Mesodermal cell (in vitro differentiated cells): Measurements from ENCODE around the gene MLEC.

Source experiments
- H3K27ac ChIP-seq: 2 replicates; pipeline ENCODE4 v1.7.0; 2013; ENCODE audit warnings: mild to moderate bottlenecking, low read depth, low read length, moderate library complexity; ENCODE audit not compliant: severe bottlenecking
- H3K36me3 ChIP-seq: 2 replicates; pipeline ENCODE4 v1.7.1; 2013; ENCODE audit warnings: mild to moderate bottlenecking, low read length, moderate library complexity; ENCODE audit not compliant: control insufficient read depth, insufficient read depth
- H3K4me1 ChIP-seq: one replicate; pipeline ENCODE4 v1.7.1; 2013; ENCODE audit warnings: mild to moderate bottlenecking, low read length; ENCODE audit not compliant: insufficient read depth, control insufficient read depth, poor library complexity, severe bottlenecking
- H3K4me3 ChIP-seq: 2 replicates; pipeline ENCODE4 v1.7.0; 2013; ENCODE audit warnings: low read length, control low read depth, mild to moderate bottlenecking; ENCODE audit not compliant: insufficient read depth, poor library complexity, severe bottlenecking; ENCODE audit errors: extremely low read depth
- H3K9me3 ChIP-seq: 2 replicates; pipeline ENCODE4 v1.7.1; 2013; ENCODE audit warnings: mild to moderate bottlenecking, low read length, moderate library complexity; ENCODE audit not compliant: control insufficient read depth
- WGBS, 2 experiments: methylation state at CpG; one replicate each; pipeline ENCODE4 v1.1.5; 2013; ENCODE audit warnings: missing lambda C conversion rate in 2 of 2; ENCODE audit not compliant: insufficient coverage in 2 of 2; 5-methylcytosine and 5-hydroxymethylcytosine counted together

MLEC gene

GRCh38 chr12:120650233-120650690, 36.7 kb upstream of the MLEC start:
- WGBS, 2 experiments: 87 to 92% methylated on average over 10 to 11 of the region's 12 CpGs
- Histone ChIP-seq H3K27ac (no peak overlapping the region), H3K36me3 (no peaks in the 10 kb centered on the region), H3K9me3 (no peaks in the 10 kb centered on the region), H3K4me3 (no peak overlapping the region), H3K4me1 (peaks cover 5% of the 10 kb centered on the region)

GRCh38 chr12:120651821-120652220, 35.1 kb upstream of the MLEC start:
- H3K27ac ChIP-seq: no peak overlapping the region
- no peaks in the 10 kb centered on the region for H3K9me3 ChIP-seq
- no peak overlapping the region for H3K4me3 ChIP-seq
- peaks cover 5% of the 10 kb centered on the region for H3K4me1 ChIP-seq
- WGBS, 2 experiments: 100% methylated on average over 2 of the region's 5 CpGs; no CpG with 5 or more reads in 1 of the 2 experiments
- no peaks in the 10 kb centered on the region for H3K36me3 ChIP-seq

- Histone ChIP-seq H3K36me3 (no peaks in the 10 kb centered on the region), H3K9me3 (no peaks in the 10 kb centered on the region), H3K4me3 (no peak overlapping the region), H3K27ac (no peak overlapping the region), H3K4me1 (peaks cover 5% of the 10 kb centered on the region)
- 77 to 83% methylated on average over 9 to 10 of the region's 10 CpGs for WGBS, 2 experiments
These were observed 34.1 kb upstream of the MLEC start for GRCh38 chr12:120652656-120653435.

- no peaks in the 10 kb centered on the region for H3K9me3 ChIP-seq
- H3K4me3 ChIP-seq: no peak overlapping the region
- H3K36me3 ChIP-seq: no peaks in the 10 kb centered on the region
- 93 to 98% methylated on average over 9 to 11 of the region's 11 CpGs for WGBS, 2 experiments
- peaks cover 5% of the 10 kb centered on the region for H3K4me1 ChIP-seq
- H3K27ac ChIP-seq: no peak overlapping the region
These were observed 33.3 kb upstream of the MLEC start for GRCh38 chr12:120653611-120654010.

GRCh38 chr12:120654656-120655055, 32.3 kb upstream of the MLEC start:
- H3K4me3 ChIP-seq: no peak overlapping the region
- no peak overlapping the region for H3K27ac ChIP-seq
- no peaks in the 10 kb centered on the region for H3K36me3 ChIP-seq
- WGBS, 2 experiments: 83 to 85% methylated on average over 10 of the region's 10 CpGs
- peaks cover 5% of the 10 kb centered on the region for H3K4me1 ChIP-seq
- H3K9me3 ChIP-seq: no peaks in the 10 kb centered on the region

GRCh38 chr12:120656008-120656407, 30.9 kb upstream of the MLEC start:
- Histone ChIP-seq H3K27ac (no peak overlapping the region), H3K4me1 (peaks cover 5% of the 10 kb centered on the region), H3K9me3 (no peaks in the 10 kb centered on the region), H3K4me3 (no peak overlapping the region), H3K36me3 (no peaks in the 10 kb centered on the region)
- 89 to 99% methylated on average over 11 of the region's 14 CpGs for WGBS, 2 experiments

GRCh38 chr12:120658286-120659150, 28.4 kb upstream of the MLEC start:
- no peak overlapping the region for H3K4me3 ChIP-seq
- no peak overlapping the region for H3K27ac ChIP-seq
- WGBS, 2 experiments: 91 to 94% methylated on average over 22 of the region's 22 CpGs
- no peaks in the 10 kb centered on the region for H3K36me3 ChIP-seq
- no peaks in the 10 kb centered on the region for H3K4me1 ChIP-seq
- H3K9me3 ChIP-seq: no peaks in the 10 kb centered on the region

- H3K27ac ChIP-seq: no peak overlapping the region
- H3K4me1 ChIP-seq: no peaks in the 10 kb centered on the region
- no peaks in the 10 kb centered on the region for H3K36me3 ChIP-seq
- H3K4me3 ChIP-seq: no peak overlapping the region
- 79 to 85% methylated on average over 7 of the region's 8 CpGs for WGBS, 2 experiments
- no peaks in the 10 kb centered on the region for H3K9me3 ChIP-seq
These were observed 27.8 kb upstream of the MLEC start for GRCh38 chr12:120659151-120659525.

GRCh38 chr12:120661432-120661831, 25.5 kb upstream of the MLEC start:
- whole genome bisulfite sequencing, 2 experiments: 38 to 45% methylated on average over 2 of the region's 2 CpGs
- H3K9me3 ChIP-seq: no peaks in the 10 kb centered on the region

GRCh38 chr12:120662879-120663278, 24.1 kb upstream of the MLEC start:
- no peak overlapping the region for H3K4me3 ChIP-seq
- H3K4me1 ChIP-seq: no peaks in the 10 kb centered on the region
- WGBS, 2 experiments: 91 to 97% methylated on average over 2 to 3 of the region's 3 CpGs
- no peak overlapping the region for H3K27ac ChIP-seq
- H3K36me3 ChIP-seq: no peaks in the 10 kb centered on the region
- no peaks in the 10 kb centered on the region for H3K9me3 ChIP-seq

More at GRCh38 chr12:120661432-120661831, 25.5 kb upstream of the MLEC start:
- H3K27ac ChIP-seq: no peak overlapping the region
- H3K4me1 ChIP-seq: no peaks in the 10 kb centered on the region
- H3K4me3 ChIP-seq: no peak overlapping the region
- H3K36me3 ChIP-seq: no peaks in the 10 kb centered on the region
